PC-3 (cell line): ENCODE results near the gene HUNK. TPM values are rescaled to one million over a fixed set of nuclear protein-coding genes. Genes with fewer than 3 reads are reported as not detected.

Source experiments
- ATAC-seq: fragments of 200-7000 bp; cut with Tn5 transposase; 2 replicates; pipeline ENCODE4 v1.9.1; 2020; ENCODE audit warnings: mild to moderate bottlenecking, moderate library complexity
- BruUV-seq: library from RNA; stranded (reverse); fragments of 400-500 nt; replicated peaks from 2 replicates; lab custom pipeline; 2021; lab: Mats Ljungman, UMichigan
- CTCF ChIA-PET: fragments of 300-600 bp; sonication (Branson Sonifier 250); formaldehyde crosslinking; loops from one replicate; lab custom pipeline; 2022; ENCODE audit warnings: antibody characterized with exemption; lab: Charles Lee
- POLR2A ChIA-PET: fragments of 300-600 bp; sonication (Branson Sonifier 250); formaldehyde crosslinking; loops from one replicate; lab custom pipeline; 2022; ENCODE audit warnings: antibody characterized with exemption; ENCODE audit not compliant: unreplicated experiment; lab: Charles Lee
- DNase-seq: peaks from one replicate; pipeline ENCODE4 v3.0.0-alpha.2; 2015
- H2AFZ ChIP-seq: fragments of 300-600 bp; sonication (generic); 2 replicates; pipeline ENCODE4 v1.6.0; 2016; ENCODE audit warnings: antibody characterized with exemption, low read length
- H3F3A ChIP-seq: fragments of 300-600 bp; sonication (generic); one replicate; pipeline ENCODE4 v1.6.0; 2017; ENCODE audit warnings: antibody characterized with exemption, low read length, control low read depth, mild to moderate bottlenecking; ENCODE audit not compliant: unreplicated experiment
- H3K27ac ChIP-seq: fragments of 300-600 bp; sonication (generic); 2 replicates; pipeline ENCODE4 v1.5.1; 2016; ENCODE audit warnings: mild to moderate bottlenecking, low read length
- H3K27me3 ChIP-seq: fragments of 300-600 bp; sonication (generic); 2 replicates; pipeline ENCODE4 v1.6.1; 2016; ENCODE audit warnings: low read length, mixed read lengths
- H3K36me3 ChIP-seq: fragments of 300-600 bp; sonication (generic); 2 replicates; pipeline ENCODE4 v1.6.1; 2016; ENCODE audit warnings: low read depth, mixed run types, low read length, mixed read lengths
- H3K4me1 ChIP-seq: fragments of 300-600 bp; sonication (generic); 2 replicates; pipeline ENCODE4 v1.5.1; 2016; ENCODE audit warnings: low read length; ENCODE audit not compliant: insufficient read depth
- H3K4me2 ChIP-seq: fragments of 300-600 bp; sonication (generic); 2 replicates; pipeline ENCODE4 v1.6.0; 2016; ENCODE audit warnings: low read length
- H3K4me3 ChIP-seq: fragments of 300-600 bp; sonication (generic); 2 replicates; pipeline ENCODE4 v1.5.1; 2016; ENCODE audit warnings: mild to moderate bottlenecking, low read length, mixed read lengths
- H3K79me2 ChIP-seq: fragments of 300-600 bp; sonication (generic); 2 replicates; pipeline ENCODE4 v1.6.1; 2017; ENCODE audit warnings: low read length, mixed read lengths
- H3K9ac ChIP-seq: fragments of 300-600 bp; sonication (generic); 2 replicates; pipeline ENCODE4 v1.6.0; 2016; ENCODE audit warnings: mild to moderate bottlenecking, low read length
- H3K9me2 ChIP-seq: fragments of 300-600 bp; sonication (generic); replicated peaks from 2 replicates; pipeline ENCODE4 v1.6.1; 2016; ENCODE audit warnings: mixed run types, low read length, mixed read lengths
- H3K9me3 ChIP-seq: fragments of 300-600 bp; sonication (generic); 2 replicates; pipeline ENCODE4 v1.6.1; 2016; ENCODE audit warnings: low read length, mixed read lengths
- H4K20me1 ChIP-seq: fragments of 300-600 bp; sonication (generic); 2 replicates; pipeline ENCODE4 v1.6.1; 2016; ENCODE audit warnings: low read length, mixed read lengths
- EZH2 ChIP-seq: fragments of 300-600 bp; sonication (generic); IDR thresholded peaks from one replicate; pipeline ENCODE4 v1.6.1; 2017; ENCODE audit warnings: antibody characterized with exemption, mild to moderate bottlenecking, low read length; ENCODE audit not compliant: unreplicated experiment
- EZH2phosphoT487 ChIP-seq: fragments of 300-600 bp; sonication (generic); IDR thresholded peaks from 2 replicates; pipeline ENCODE4 v1.6.1; 2018; ENCODE audit warnings: mild to moderate bottlenecking, antibody characterized with exemption, low read length, borderline replicate concordance
- intact Hi-C: fragments of 100-400 bp; cut with micrococcal nuclease; formaldehyde crosslinking; loops from 2 replicates; pipeline ENCODE4 v1.9.0; 2023
- total RNA-seq: library from RNA; depleted of rRNA; stranded (reverse); fragments of >200 nt; gene quantifications from 2 replicates; pipeline ENCODE4 v1.2.3, GENCODE V29; 2014
- TF ChIP-seq, protein P1 (sequence below): fragments of 300-600 bp; sonication (generic); conservative IDR thresholded peaks from 2 replicates; pipeline ENCODE4 v1.5.1; 2017; ENCODE audit warnings: antibody characterized with exemption, low read depth, mild to moderate bottlenecking, low read length

HUNK gene
- total RNA-seq, 1 experiment from 2014 or later, result not detected

DNA sequence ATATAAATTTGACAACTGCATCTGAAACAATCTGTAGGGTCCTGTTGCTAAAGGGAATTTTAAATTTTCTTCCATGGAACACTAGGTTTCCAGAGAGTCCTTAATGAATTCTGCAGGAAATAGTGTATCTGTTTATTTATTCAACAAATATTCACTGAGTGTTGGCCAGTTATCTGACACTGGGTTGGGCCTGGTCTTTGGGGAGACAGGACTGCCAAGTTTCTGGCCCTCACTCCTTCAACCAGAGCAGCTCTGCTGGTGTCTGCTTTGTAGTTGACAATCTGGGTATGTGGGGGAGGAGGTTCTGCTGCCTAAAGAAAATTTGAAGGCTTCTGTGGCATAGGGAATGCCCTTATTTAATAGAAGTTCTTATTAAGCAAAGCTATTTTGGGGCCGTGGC is 26.1 kb upstream of the HUNK start:
- no peaks in the 10 kb centered on the region for H4K20me1 ChIP-seq
- H3K9me2 ChIP-seq, result no peaks in the 10 kb centered on the region
- H3K79me2 ChIP-seq, result no peaks in the 10 kb centered on the region
- intact Hi-C loops, result no loop called here
- H3K9ac ChIP-seq, result no peak overlapping the region
- no peak overlapping the region for H3K27ac ChIP-seq
- no peak overlapping the region for H3K4me3 ChIP-seq
- no peak for ATAC-seq
- H3K4me1 ChIP-seq, result no peaks in the 10 kb centered on the region
- no TSS peak for BruUV-seq
- H3F3A ChIP-seq, result no peaks in the 10 kb centered on the region
- no peak for DNase-seq
- ChIA-PET POLR2A (no interaction called here), CTCF (no interaction called here)
- H3K9me3 ChIP-seq, result no peaks in the 10 kb centered on the region
- no peak overlapping the region for H2AFZ ChIP-seq
- no peaks in the 10 kb centered on the region for H3K36me3 ChIP-seq
- TF ChIP-seq, protein P1, sequence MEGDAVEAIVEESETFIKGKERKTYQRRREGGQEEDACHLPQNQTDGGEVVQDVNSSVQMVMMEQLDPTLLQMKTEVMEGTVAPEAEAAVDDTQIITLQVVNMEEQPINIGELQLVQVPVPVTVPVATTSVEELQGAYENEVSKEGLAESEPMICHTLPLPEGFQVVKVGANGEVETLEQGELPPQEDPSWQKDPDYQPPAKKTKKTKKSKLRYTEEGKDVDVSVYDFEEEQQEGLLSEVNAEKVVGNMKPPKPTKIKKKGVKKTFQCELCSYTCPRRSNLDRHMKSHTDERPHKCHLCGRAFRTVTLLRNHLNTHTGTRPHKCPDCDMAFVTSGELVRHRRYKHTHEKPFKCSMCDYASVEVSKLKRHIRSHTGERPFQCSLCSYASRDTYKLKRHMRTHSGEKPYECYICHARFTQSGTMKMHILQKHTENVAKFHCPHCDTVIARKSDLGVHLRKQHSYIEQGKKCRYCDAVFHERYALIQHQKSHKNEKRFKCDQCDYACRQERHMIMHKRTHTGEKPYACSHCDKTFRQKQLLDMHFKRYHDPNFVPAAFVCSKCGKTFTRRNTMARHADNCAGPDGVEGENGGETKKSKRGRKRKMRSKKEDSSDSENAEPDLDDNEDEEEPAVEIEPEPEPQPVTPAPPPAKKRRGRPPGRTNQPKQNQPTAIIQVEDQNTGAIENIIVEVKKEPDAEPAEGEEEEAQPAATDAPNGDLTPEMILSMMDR, result no peak
- TF ChIP-seq EZH2phosphoT487 (no peak), EZH2 (no peak)
- no peak overlapping the region for H3K4me2 ChIP-seq
- H3K27me3 ChIP-seq, result peaks cover 66% of the 10 kb centered on the region

DNA sequence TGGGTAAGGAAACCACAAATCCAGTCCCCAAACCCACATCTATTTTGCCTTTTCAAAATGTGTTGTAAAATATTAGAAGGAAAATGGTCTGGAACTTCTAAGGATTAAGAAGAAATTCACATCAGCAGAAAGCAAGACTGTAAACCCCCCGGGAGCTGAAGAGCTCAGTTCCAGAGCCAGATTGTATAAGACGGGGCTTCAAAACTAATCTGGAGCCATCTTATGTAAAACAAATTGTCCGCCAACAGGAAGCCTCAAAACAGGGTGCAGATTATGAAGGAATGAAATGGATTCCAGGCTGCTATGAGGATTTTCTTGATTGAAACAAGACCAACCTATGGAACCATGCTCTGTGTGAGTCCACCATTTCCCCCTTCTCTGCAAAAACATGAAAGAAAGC is 25.1 kb upstream of the HUNK start:
- H3K36me3 ChIP-seq, result no peaks in the 10 kb centered on the region
- H3K27me3 ChIP-seq, result peaks cover 59% of the 10 kb centered on the region
- no peaks in the 10 kb centered on the region for H3F3A ChIP-seq
- intact Hi-C loops, result no loop called here
- no peaks in the 10 kb centered on the region for H3K79me2 ChIP-seq
- H3K4me3 ChIP-seq, result no peak overlapping the region
- H2AFZ ChIP-seq, result no peak overlapping the region
- ATAC-seq (no peak), DNase-seq (no peak)
- TF ChIP-seq EZH2phosphoT487, result no peak
- TF ChIP-seq EZH2, result no peak
- TF ChIP-seq, protein P1, result no peak
- ChIA-PET POLR2A (no interaction called here), CTCF (no interaction called here)
- no peaks in the 10 kb centered on the region for H4K20me1 ChIP-seq
- H3K9ac ChIP-seq, result no peak overlapping the region
- H3K9me2 ChIP-seq, result no peaks in the 10 kb centered on the region
- H3K9me3 ChIP-seq, result no peaks in the 10 kb centered on the region
- no peak overlapping the region for H3K27ac ChIP-seq
- no TSS peak for BruUV-seq
- H3K4me2 ChIP-seq, result no peak overlapping the region
- H3K4me1 ChIP-seq, result no peaks in the 10 kb centered on the region

DNA sequence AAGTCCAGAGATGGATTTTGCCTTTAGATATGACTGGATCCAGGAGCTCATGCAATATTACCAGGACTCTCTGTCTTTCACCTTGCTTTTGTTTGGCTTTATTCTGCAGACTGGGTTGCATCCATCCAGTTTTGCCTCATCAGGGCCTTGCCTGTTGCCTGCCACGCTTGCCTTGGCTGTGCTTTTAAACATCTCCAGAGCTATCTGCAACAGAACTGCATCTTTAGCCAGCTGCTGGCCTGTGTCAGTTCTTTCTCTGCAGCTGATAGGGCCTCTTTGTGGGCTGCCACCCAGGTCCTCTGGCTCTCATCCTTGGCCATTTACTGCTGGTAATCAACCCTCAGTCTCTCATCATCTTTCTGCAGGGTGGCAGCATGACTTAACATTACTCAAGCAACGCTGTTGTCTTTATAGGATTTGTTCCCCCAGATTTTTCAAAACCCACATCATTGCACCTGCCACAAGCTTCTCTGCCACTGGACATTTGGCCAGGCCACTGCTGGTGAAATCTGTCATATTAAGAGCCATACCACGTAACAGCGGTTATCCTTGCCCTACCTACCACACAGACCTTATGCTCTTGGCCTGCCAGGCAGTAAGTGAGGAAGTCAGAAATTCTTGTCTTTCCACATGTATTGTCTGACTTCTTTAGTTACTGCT is 24.4 kb upstream of the HUNK start:
- Histone ChIP-seq H4K20me1 (no peaks in the 10 kb centered on the region), H3K4me3 (no peak overlapping the region), H3K4me1 (no peaks in the 10 kb centered on the region), H3K27me3 (peaks cover 53% of the 10 kb centered on the region), H3K9me3 (no peaks in the 10 kb centered on the region), H3K9ac (no peak overlapping the region), H3K79me2 (no peaks in the 10 kb centered on the region), H3K9me2 (no peaks in the 10 kb centered on the region), H3K27ac (no peak overlapping the region), H3K4me2 (no peak overlapping the region), H3K36me3 (no peaks in the 10 kb centered on the region), H3F3A (no peaks in the 10 kb centered on the region), H2AFZ (no peak overlapping the region)
- no TSS peak for BruUV-seq
- CTCF ChIA-PET, result no interaction called here
- DNase-seq, result no peak
- POLR2A ChIA-PET, result no interaction called here
- intact Hi-C loops, result no loop called here
- no peak for ATAC-seq
- TF ChIP-seq, protein P1, result no peak
- TF ChIP-seq EZH2phosphoT487 (no peak), EZH2 (no peak)
